GM04503 (cell line): ENCODE data around the gene CCNE1.
"Not testable (repeated sequence)": the region's sequence is repeated elsewhere in the genome, so short reads cannot be mapped to it uniquely, and the experiment has no call there.

Experiments
- DNase-seq: peaks from one replicate; pipeline ENCODE4 v3.0.0-alpha.2; 2012; ENCODE audit warnings: low read depth

Gene CCNE1

GRCh38 chr19:29787281-29787680 lies 24.5 kb upstream of the CCNE1 start:
- DNase-seq: no peak

DNA sequence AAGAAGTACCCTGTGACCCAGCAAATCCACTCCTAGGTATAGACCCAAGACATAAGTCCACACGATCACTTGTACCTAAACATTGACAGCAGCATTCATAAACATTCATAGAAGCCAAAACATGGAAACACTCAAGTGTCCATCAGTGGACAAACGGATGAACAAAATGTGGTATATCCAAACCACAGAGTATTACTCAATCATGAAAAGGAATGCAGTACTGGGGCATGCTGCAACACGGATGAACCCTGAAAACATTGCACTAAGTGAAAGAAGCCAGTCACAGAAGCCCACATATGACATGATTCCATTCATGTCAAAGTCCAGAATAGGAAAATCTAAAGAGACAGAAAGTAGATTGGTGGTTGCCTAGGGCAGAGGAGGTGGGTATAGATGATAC lies 22.8 kb upstream of the CCNE1 start:
- no peak for DNase-seq

GRCh38 chr19:29793116-29793727 lies 18.6 kb upstream of the CCNE1 start:
- no peak for DNase-seq

DNA sequence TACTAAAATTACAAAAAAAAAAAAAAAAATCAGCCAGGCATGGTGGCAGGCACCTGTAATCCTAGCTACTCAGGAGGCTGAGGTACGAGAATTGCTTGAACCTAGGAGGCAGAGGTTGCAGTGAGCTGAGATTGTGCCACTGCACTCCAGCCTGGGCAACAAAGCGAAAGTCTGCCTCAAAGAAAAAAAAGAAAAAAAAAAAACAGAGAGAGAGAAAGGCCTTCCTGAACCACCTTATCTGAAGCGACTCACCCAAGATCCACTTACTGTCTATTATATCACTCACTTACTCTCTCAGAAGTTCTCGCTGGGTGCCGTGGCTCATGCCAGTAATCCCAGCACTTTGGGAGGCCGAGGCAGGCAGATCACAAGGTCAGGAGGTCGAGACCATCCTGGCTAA lies 17.3 kb upstream of the CCNE1 start:
- DNase-seq: not testable (repeated sequence)

DNA sequence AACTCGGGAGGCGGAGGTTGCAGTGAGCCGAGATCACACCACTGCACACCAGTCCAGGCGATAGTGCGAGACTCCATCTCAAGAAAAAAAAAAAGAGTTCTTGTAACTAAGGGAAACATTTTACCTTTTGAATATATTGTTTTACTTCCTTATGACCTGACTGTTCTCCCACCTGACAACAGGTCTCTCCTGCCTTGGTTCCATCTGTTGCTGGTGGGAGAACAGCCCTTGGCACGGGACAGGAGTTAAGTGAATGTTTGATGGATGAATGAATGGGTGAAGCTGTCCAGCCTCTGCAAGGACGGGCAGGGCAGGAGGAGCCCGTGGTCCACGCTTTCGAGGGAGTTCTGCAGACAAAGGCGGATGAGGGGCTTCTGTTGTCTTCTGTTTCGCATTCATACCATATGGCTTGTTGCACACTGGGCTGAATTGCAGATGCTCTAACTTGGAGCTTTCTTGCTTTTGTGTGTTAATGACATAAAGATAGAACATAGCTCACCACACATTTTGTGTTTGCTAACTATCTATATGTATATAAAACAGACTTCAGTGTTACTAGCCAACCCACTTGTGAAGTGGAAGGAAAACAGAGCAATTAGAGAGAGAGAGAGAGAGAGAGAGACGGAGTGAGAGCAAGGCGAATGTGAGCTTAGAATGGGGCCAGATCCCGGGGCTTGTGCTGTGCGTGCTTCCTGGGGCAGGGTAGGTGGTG lies 16.2 kb upstream of the CCNE1 start:
- DNase-seq: no peak

DNA sequence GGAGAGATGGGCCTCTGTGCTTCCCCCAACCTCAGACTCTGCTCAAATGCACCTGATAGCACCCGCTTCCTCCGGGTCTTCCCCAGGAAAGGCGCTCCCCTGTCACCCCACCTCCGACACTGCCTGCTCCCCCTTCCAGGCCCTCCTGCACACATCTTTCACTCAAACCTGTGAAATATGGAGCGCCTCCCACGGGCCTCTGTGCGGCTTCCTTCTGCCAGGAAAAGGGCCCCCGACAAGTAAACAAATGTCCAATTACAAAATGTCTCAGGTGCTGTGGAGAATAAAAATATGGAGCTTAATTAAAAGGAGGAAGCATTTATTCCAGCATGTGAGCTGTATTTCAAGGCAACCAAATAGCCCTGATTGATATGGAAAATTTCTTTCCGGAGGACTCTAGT lies 15.6 kb upstream of the CCNE1 start:
- DNase-seq: no peak

DNA sequence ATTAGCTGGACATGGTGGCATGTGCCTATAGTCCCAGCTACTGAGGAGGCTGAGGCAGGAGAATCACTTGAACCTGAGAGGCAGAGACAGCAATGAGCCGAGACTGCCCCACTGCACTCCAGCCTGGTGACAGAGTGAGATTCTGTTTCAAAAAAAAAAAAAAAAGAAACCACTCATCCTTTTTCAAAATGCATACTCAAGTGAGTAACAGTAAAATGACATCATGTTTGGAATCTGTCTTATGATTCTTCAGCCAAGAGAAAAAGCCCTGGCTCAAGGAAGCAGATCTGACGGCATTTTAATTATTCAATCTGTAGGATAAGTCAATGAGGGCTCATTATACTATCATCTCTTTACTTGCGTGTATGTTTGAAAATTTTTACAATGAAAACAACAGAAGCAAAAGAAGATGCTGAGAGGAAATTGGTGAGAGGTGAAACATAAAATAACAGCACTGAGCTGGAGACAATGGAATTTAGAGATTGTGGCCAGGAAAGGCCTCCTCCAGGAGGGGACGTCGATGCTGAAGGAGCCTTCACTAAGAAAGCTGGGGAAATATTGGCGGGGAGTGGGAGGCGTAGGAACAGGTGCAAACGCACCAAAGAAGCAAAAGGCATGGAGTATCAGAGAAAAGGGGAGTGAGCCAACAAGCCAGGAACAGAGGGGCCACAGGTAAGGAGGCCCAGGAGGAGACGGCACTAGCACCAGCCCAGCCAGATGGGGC lies 12.9 kb upstream of the CCNE1 start:
- DNase-seq: peak; percentile 43

DNA sequence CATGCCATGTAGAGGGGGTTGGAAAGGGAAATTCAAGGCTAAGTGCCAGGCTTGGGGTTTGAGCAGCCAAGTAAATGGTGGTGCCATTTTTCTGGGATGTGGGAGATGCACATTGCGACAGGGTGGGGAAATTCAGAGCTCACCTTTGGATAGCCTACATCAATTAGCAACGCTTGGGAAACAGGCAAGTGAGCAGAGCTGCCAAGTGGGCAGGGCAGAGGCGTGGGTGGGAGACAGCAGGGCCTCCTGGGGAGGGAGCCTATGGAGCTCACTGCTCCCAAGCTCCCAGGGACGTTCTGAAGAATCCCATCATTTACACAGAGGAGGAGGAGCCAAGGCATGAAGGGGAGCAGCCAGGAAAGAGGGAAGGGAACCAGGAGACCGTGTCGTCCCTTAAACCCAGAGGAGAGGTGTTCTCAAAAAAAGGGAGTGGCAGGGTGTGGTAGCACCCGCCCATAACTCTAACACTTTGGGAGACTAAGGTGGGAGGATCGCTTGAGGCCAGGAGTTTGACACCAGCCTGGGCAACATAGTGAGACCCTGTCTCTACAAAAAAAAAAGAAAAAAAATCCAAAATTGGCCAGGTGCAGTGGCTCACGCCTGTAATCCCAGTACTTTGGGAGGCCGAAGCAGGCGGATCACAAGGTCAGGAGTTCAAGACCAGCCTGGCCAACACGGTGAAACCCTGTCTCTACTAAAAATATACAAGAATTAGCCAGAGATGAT lies 11.5 kb upstream of the CCNE1 start:
- DNase-seq: no peak

- not testable (repeated sequence) for DNase-seq
Observed at GRCh38 chr19:29803951-29804350, 7.8 kb upstream of the CCNE1 start.

- no peak for DNase-seq
Observed at GRCh38 chr19:29804493-29804892, 7.3 kb upstream of the CCNE1 start.

GRCh38 chr19:29805031-29805965 lies 6.5 kb upstream of the CCNE1 start:
- peak; percentile 23 for DNase-seq

- no peak for DNase-seq
Observed at GRCh38 chr19:29806098-29806866, 5.5 kb upstream of the CCNE1 start.

GRCh38 chr19:29807178-29807577 lies 4.6 kb upstream of the CCNE1 start:
- DNase-seq: no peak

DNA sequence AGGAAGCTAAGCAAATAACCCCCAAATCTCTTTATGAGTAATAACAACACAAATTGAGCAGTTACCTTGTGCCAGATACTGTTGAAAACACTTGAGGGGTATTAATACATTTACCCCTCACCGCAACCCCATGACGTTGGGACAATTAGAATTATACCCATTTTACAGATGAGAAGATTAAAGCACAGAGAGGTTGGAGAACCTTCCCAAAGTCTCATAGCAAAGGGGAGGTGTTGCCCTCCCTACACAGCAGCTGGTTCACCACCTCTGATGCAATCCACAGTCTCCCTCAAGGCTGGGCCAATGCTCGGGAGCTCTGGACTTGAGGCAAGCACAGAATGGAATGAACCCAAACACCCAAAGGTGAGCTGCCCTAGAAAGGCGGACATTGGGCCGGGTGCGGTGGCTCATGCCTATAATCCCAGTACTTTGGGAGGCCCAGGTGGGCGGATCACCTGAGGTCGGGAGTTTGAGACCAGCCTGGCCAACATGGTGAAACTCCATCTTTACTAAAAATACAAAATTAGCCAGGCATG lies 3.9 kb upstream of the CCNE1 start:
- no peak for DNase-seq

DNA sequence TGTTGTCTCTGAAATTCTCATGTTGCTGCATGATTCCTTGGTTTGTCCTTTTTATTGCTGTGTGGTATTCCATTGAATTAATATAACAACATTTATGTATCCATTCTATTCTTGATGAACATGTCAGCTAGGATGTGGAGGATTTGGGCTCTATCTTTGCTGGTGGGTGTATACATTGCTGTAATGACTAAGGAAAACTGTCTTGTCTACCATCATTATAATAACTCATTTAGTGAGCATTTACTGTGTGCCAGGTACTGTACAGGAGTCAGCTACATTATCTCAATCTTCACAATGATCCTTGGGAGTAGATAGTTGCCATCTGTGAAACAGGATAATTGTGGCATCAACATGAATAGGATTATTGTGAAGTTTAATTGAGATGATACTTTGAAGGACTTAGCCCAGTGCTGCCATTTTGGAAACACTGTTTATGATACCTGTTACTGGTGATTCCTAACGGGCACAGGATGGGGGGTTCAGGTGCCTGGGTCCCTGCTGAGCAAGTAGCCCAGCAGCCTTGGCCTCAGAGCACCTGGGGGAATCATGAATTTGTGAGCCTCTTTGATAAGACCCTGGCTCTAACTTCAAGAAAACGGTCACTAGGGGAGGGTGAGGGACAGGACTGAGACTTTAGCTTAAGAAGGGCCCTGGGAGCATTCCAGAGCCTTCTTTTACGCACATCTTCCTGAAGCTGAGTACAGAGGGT lies 1.8 kb upstream of the CCNE1 start:
- DNase-seq: no peak

DNA sequence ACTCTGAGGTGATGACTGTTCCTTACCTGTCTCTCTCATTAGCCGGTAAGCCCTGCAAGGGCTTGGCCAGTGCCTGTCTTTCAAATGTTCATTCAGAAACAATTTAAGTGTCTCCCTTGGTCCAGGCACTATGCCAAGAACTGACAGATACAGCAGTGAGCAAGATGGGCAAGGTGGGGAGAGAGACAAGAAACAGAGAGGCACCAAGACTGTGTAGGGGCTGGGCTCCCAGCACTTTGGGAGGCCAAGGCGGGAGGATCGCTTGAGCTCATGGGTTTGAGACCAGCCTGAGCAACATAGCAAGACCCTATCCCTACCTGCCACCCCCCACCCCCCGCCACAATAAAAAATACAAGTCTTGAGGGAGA lies 1.3 kb upstream of the CCNE1 start:
- DNase-seq: no peak

- no peak for DNase-seq
Observed at GRCh38 chr19:29812080-29812880, 489 bp downstream of the CCNE1 start.

- no peak for DNase-seq
Observed at GRCh38 chr19:29812881-29813275, 1.1 kb downstream of the CCNE1 start.

DNA sequence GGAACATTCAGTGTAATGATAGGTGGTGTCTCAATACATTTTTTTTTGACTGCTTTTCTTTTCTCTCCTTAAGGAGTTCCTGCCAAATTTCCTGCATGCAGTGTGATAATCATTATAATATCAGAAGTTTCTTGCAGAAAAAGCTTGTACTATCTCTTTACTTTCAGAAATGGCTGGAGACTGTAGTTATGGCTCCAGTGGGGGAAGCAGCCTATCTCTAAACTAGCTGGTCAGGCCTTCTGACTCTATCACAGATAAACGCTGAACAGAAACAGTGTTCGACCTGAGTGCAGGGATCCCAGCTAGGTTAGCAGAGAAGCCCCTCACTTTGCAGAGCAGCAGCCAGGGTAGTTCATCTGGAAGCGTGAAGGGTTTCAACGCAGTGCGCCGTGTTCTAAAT lies 1.9 kb downstream of the CCNE1 start:
- DNase-seq: no peak
